ENCODE measurements around the gene SYK. TPM values are rescaled to one million over a fixed set of nuclear protein-coding genes. Genes with fewer than 3 reads are reported as not detected.

SYK gene
- total and polyA plus RNA-seq, 2 of the 13 experiments (the other 11 are each of a cell fraction or from before 2014, with no cell fraction given), result not detected

DNA sequence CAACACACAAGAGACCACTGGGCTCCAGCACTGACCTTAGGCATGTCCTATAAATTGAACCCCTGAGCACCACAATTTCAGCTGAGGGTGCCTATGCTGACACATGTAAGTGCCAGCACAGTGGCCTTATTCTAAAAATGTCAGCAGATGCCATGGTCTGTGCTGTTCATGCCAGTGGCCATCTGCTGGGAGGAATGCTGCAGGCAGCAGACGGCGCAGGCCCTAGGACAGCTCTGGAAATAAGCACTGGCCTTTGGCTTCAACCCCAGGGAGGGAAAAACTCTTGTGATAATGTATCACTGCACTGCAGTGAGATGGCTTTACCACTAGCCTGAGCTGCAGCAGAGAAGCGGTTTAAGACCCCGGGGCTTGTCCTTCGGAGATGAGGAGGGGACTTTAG, 98.5 kb downstream of the SYK start:
- no peaks in the 10 kb centered on the region for H3K79me2 ChIP-seq (ENCODE audit: insufficient read depth, low read length)
- POLR2A ChIA-PET, result no interaction called here
- CTCF ChIA-PET (ENCODE audit: low intra/inter-chr PET ratio, low total read pairs), result no interaction called here
- in situ Hi-C loops (cut with HindIII; ENCODE audit: extremely low pct_ligation_motif_present, low pct_unique_long_range_greater_than_20kb) (no loop called here), intact Hi-C loops (cut with micrococcal nuclease; ENCODE audit: unreplicated experiment) (no loop called here)
- H3K4me1 ChIP-seq (ENCODE audit: insufficient read depth, low read length), result no peaks in the 10 kb centered on the region
- H3K27me3 ChIP-seq (ENCODE audit: control insufficient read depth in 1 of 2, insufficient read depth in 2 of 2, low read length in 2 of 2), result peaks cover 0 to 37% of the 10 kb centered on the region in 2 experiments; a peak in 1 of 5 replicates
- H2AFZ ChIP-seq (ENCODE audit: low read length), result no peak overlapping the region
- no peak for FAIRE-seq
- no peaks in the 10 kb centered on the region for H4K20me1 ChIP-seq (ENCODE audit: insufficient read depth, low read length)
- H3K9me3 ChIP-seq (ENCODE audit: low read length), result no peaks in the 10 kb centered on the region
- no peak for DNase-seq (ENCODE audit: low spot score)
- no peak overlapping the region for H3K4me3 ChIP-seq (replicated peaks in 1 of 3; ENCODE audit: insufficient read depth in 1 of 3, low read depth in 2 of 3, low read length in 3 of 3)
- no TSS peak for BruUV-seq (replicated peaks)
- H3K36me3 ChIP-seq (replicated peaks in 1 of 2; ENCODE audit: control insufficient read depth in 1 of 2, insufficient read depth in 2 of 2, low read length in 2 of 2), result no peaks in the 10 kb centered on the region
- peak; percentile 84 for ATAC-seq
- 0% methylated on average over 4 of the region's 5 CpGs for WGBS (ENCODE audit: low lambda C conversion rate)
- H3K9ac ChIP-seq (ENCODE audit: insufficient read depth, low read depth, low read length), result no peak overlapping the region
- H3K4me2 ChIP-seq (ENCODE audit: low read depth, low read length), result no peak overlapping the region
- peak; percentile 94 for TF ChIP-seq TEAD3 (CRISPR knock-in tag; optimal IDR thresholded peaks at IDR 0.05; ENCODE audit: borderline replicate concordance)
- peak; percentile 21; the same call in 1 of the 2 replicates for TF ChIP-seq CTCF (CRISPR knock-in tag; IDR thresholded peaks at IDR 0.05)
- TF ChIP-seq, protein P1, sequence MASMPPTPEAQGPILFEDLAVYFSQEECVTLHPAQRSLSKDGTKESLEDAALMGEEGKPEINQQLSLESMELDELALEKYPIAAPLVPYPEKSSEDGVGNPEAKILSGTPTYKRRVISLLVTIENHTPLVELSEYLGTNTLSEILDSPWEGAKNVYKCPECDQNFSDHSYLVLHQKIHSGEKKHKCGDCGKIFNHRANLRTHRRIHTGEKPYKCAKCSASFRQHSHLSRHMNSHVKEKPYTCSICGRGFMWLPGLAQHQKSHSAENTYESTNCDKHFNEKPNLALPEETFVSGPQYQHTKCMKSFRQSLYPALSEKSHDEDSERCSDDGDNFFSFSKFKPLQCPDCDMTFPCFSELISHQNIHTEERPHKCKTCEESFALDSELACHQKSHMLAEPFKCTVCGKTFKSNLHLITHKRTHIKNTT (CRISPR knock-in tag; IDR thresholded peaks at IDR 0.05), result no peak
- H3K27ac ChIP-seq (ENCODE audit: extremely low read length, insufficient read depth, low read length), result no peak overlapping the region

GRCh38 chr9:90901933-90902332, 100.3 kb downstream of the SYK start:
- Histone ChIP-seq H3K9me3 (ENCODE audit: low read length) (no peaks in the 10 kb centered on the region), H3K27me3 (ENCODE audit: control insufficient read depth in 1 of 2, insufficient read depth in 2 of 2, low read length in 2 of 2) (peaks cover 0 to 55% of the 10 kb centered on the region in 2 experiments; a peak in 2 of 5 replicates), H3K4me2 (ENCODE audit: low read depth, low read length) (no peak overlapping the region), H3K4me3 (replicated peaks in 1 of 3; ENCODE audit: insufficient read depth in 1 of 3, low read depth in 2 of 3, low read length in 3 of 3) (no peak overlapping the region), H3K4me1 (ENCODE audit: insufficient read depth, low read length) (no peaks in the 10 kb centered on the region), H3K9ac (ENCODE audit: insufficient read depth, low read depth, low read length) (no peak overlapping the region), H4K20me1 (ENCODE audit: insufficient read depth, low read length) (no peaks in the 10 kb centered on the region), H3K79me2 (ENCODE audit: insufficient read depth, low read length) (no peaks in the 10 kb centered on the region), H3K27ac (ENCODE audit: extremely low read length, insufficient read depth, low read length) (no peak overlapping the region), H3K36me3 (replicated peaks in 1 of 2; ENCODE audit: control insufficient read depth in 1 of 2, insufficient read depth in 2 of 2, low read length in 2 of 2) (no peaks in the 10 kb centered on the region), H2AFZ (ENCODE audit: low read length) (no peak overlapping the region)
- POLR2A ChIA-PET, result no interaction called here
- TF ChIP-seq CREB1 (IDR thresholded peaks at IDR 0.05), result peak; percentile 80
- TF ChIP-seq CREB1 (CRISPR knock-in tag; IDR thresholded peaks at IDR 0.05), result no peak
- no peak for TF ChIP-seq KDM5B (CRISPR knock-in tag; IDR thresholded peaks at IDR 0.05; ENCODE audit: borderline replicate concordance)
- no peak for ATAC-seq
- no peak for FAIRE-seq
- DNase-seq (ENCODE audit: low spot score), result no peak
- no TSS peak for BruUV-seq (replicated peaks)
- WGBS (ENCODE audit: low lambda C conversion rate), result 36% methylated on average over 8 of the region's 8 CpGs
- CTCF ChIA-PET (ENCODE audit: low intra/inter-chr PET ratio, low total read pairs), result no interaction called here
- intact Hi-C loops (cut with micrococcal nuclease; ENCODE audit: unreplicated experiment) (no loop called here), in situ Hi-C loops (cut with HindIII; ENCODE audit: extremely low pct_ligation_motif_present, low pct_unique_long_range_greater_than_20kb) (no loop called here)
